ENCODE data around the gene CAPN12. TPM values are rescaled to one million over a fixed set of nuclear protein-coding genes. Genes with fewer than 3 reads are reported as not detected.

CAPN12 gene
- total RNA-seq, 1 donor from 2014 or later: 1.3 TPM

DNA sequence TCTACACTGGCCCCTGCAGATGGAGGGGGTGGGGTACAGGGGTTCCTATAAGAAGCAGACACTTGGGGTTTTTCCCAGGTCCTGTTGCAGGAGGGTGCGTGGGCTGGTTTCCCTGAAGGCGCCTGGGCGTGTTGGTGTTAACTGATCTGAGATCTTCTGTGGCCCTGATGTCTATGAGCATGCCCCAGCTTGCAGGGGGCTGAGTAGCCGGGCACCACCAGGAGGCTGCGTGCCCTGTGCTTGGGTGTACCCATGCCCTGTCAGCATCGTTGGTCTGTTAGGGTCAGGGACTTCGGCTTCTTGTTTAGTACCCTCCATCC, 45.3 kb downstream of the CAPN12 start:
- Histone ChIP-seq H3K27me3 (ENCODE audit: control insufficient read depth, insufficient read depth, low read length) (no peaks in the 10 kb centered on the region), H3K36me3 (ENCODE audit: control insufficient read depth, insufficient read depth, low read length) (peaks cover 11% of the 10 kb centered on the region), H3K4me3 (ENCODE audit: low read depth, low read length) (no peak overlapping the region)
- DNase-seq (ENCODE audit: low read depth): no peak
- TF ChIP-seq, protein P1, sequence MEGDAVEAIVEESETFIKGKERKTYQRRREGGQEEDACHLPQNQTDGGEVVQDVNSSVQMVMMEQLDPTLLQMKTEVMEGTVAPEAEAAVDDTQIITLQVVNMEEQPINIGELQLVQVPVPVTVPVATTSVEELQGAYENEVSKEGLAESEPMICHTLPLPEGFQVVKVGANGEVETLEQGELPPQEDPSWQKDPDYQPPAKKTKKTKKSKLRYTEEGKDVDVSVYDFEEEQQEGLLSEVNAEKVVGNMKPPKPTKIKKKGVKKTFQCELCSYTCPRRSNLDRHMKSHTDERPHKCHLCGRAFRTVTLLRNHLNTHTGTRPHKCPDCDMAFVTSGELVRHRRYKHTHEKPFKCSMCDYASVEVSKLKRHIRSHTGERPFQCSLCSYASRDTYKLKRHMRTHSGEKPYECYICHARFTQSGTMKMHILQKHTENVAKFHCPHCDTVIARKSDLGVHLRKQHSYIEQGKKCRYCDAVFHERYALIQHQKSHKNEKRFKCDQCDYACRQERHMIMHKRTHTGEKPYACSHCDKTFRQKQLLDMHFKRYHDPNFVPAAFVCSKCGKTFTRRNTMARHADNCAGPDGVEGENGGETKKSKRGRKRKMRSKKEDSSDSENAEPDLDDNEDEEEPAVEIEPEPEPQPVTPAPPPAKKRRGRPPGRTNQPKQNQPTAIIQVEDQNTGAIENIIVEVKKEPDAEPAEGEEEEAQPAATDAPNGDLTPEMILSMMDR (IDR thresholded peaks at IDR 0.05; ENCODE audit: insufficient read depth, low read length, poor library complexity, severe bottlenecking): no peak

DNA sequence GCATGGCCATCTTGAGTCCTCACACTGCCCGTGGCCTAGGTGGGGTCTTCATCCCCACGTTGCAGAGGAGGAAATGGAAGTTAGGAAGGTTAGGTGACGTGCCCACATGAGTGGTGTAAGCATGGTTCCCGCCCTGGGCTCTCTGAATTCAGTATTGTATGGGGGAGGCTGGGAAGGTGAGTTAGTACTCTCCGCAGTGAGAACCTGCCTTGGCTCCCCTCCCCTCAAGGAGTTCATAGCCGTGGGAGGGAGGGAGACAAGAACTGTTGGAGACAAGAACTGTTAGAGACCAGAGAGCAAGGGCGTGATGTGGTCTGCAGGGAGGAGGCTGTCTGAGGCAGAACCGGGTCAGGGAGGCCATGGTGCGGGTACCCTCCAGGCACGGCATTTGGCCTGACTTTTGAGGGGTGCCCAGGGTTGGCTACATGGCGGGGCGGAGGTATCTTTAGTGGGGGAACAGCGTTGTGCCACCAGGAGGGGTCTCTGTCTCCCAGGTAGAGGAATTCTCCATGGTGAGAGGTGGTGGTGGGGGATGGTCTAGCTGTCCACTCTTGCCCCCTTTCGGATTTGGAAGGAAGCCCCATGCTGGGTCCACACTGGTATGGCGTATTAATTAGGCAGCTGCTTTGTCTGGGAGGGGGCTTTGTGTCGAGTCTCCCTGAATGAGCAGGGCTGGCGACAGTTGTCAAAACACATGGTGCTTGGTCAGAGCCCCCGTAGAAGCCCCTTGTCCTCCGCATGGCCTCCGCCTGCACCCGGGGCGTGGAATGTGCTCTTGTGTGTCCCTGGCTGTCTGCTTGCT, 45.8 kb downstream of the CAPN12 start:
- Histone ChIP-seq H3K27me3 (ENCODE audit: control insufficient read depth, insufficient read depth, low read length) (no peaks in the 10 kb centered on the region), H3K36me3 (ENCODE audit: control insufficient read depth, insufficient read depth, low read length) (peaks cover 7% of the 10 kb centered on the region), H3K4me3 (ENCODE audit: low read depth, low read length) (no peak overlapping the region)
- TF ChIP-seq, protein P1 (IDR thresholded peaks at IDR 0.05; ENCODE audit: insufficient read depth, low read length, poor library complexity, severe bottlenecking): no peak
- DNase-seq (ENCODE audit: low read depth): no peak

DNA sequence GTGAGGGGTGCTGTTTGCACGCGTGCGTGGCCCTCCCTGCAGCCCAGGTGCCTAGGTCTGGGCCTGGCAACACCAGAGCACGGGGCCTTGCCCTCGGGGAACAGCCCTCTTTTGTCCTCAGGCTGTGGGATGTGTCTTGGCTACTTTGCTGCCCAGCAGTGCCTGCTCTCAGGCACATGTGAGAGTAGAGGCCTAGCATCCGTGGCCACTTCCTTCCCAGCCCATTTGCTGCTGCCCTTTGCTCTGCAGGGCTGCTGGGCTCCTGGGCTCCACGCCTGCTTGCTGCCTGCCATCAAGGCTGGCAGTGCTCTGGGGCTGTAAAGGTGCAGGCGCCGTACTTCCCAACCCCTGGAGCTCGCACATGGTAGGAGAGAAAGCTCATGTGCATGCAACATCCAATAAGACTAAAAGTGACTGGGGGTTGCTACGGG, 46.6 kb downstream of the CAPN12 start:
- TF ChIP-seq, protein P1 (IDR thresholded peaks at IDR 0.05; ENCODE audit: insufficient read depth, low read length, poor library complexity, severe bottlenecking): no peak
- peaks cover 7% of the 10 kb centered on the region for H3K36me3 ChIP-seq (ENCODE audit: control insufficient read depth, insufficient read depth, low read length)
- H3K27me3 ChIP-seq (ENCODE audit: control insufficient read depth, insufficient read depth, low read length): no peaks in the 10 kb centered on the region
- DNase-seq (ENCODE audit: low read depth): no peak
- no peak overlapping the region for H3K4me3 ChIP-seq (ENCODE audit: low read depth, low read length)

DNA sequence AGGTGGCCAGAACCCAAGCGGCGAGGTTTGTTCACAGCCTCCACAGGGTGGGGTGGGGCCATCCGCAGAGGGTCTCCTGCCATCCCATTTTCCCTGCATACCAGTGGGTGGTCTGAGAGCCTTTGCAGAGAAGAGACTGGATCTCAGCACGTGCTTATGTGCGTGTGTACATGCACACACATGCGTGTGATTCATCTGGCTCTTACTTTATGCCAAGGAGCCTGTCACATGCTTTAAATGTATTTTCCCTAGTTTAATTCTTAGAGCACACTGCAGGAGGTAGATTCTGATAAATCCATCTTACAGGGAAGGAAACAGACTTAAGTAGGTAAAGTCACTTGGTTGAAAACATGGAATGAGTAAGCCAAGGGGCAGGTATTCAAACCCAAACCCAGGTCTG, 47.1 kb downstream of the CAPN12 start:
- no peak overlapping the region for H3K4me3 ChIP-seq (ENCODE audit: low read depth, low read length)
- H3K36me3 ChIP-seq (ENCODE audit: control insufficient read depth, insufficient read depth, low read length): peaks cover 7% of the 10 kb centered on the region
- TF ChIP-seq, protein P1 (IDR thresholded peaks at IDR 0.05; ENCODE audit: insufficient read depth, low read length, poor library complexity, severe bottlenecking): no peak
- no peaks in the 10 kb centered on the region for H3K27me3 ChIP-seq (ENCODE audit: control insufficient read depth, insufficient read depth, low read length)
- DNase-seq (ENCODE audit: low read depth): no peak

DNA sequence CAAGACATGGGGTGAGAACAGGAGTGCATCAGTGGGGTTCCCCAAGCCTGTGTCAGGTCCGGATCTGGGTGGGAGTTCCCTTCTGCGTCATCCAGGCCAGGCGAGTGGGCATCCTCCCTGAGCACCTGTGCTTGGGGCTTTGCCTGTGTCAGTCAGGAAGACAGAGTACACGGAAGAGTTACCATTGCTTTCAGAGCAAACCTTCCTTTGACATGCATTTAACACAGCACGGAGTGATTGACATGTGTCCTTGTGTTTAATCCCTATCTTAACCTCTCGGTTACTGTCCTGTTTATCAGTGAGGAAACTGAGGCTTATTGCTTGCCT, 47.6 kb downstream of the CAPN12 start:
- Histone ChIP-seq H3K4me3 (ENCODE audit: low read depth, low read length) (no peak overlapping the region), H3K36me3 (ENCODE audit: control insufficient read depth, insufficient read depth, low read length) (peaks cover 5% of the 10 kb centered on the region), H3K27me3 (ENCODE audit: control insufficient read depth, insufficient read depth, low read length) (no peaks in the 10 kb centered on the region)
- TF ChIP-seq, protein P1 (IDR thresholded peaks at IDR 0.05; ENCODE audit: insufficient read depth, low read length, poor library complexity, severe bottlenecking): no peak
- DNase-seq (ENCODE audit: low read depth): no peak
